DND-41 (cell line): ENCODE measurements around the gene EYA2.

Experiments
- ATAC-seq: fragments of 200-7000 bp; cut with Tn5 transposase; 3 replicates; pipeline ENCODE4 v1.9.1; 2021; ENCODE audit warnings: low read depth; ENCODE audit not compliant: insufficient read depth
- DNase-seq: peaks from one replicate; pipeline ENCODE4 v3.0.0-alpha.2; 2020
- H2AFZ ChIP-seq: 2 replicates; pipeline ENCODE4 v1.6.0; 2012; ENCODE audit warnings: low read depth, low read length
- H3K27ac ChIP-seq: 2 replicates; pipeline ENCODE4 v1.5.1; 2012; ENCODE audit warnings: low read length, inconsistent platforms
- H3K27me3 ChIP-seq: fragments of 200-600 bp; sonication (generic); 2 replicates; pipeline ENCODE4 v1.6.0; 2012; ENCODE audit warnings: low read length, mild to moderate bottlenecking, inconsistent platforms; ENCODE audit not compliant: insufficient read depth, poor library complexity
- H3K36me3 ChIP-seq: 2 replicates; pipeline ENCODE4 v1.5.1; 2012; ENCODE audit warnings: low read length, inconsistent platforms; ENCODE audit not compliant: insufficient read depth
- H3K4me1 ChIP-seq: 2 replicates; pipeline ENCODE4 v1.5.1; 2012; ENCODE audit warnings: mild to moderate bottlenecking, low read length; ENCODE audit not compliant: insufficient read depth
- H3K4me2 ChIP-seq: 2 replicates; pipeline ENCODE4 v1.6.0; 2012; ENCODE audit warnings: mild to moderate bottlenecking, moderate library complexity, low read length, inconsistent platforms; ENCODE audit not compliant: insufficient read depth
- H3K4me3 ChIP-seq, 2 experiments: fragments of 200-600 bp in 1 of 2; shearing (Covaris generic) in 1 of 2; 2 replicates each; pipeline ENCODE4 v1.5.1; 2012 to 2016; ENCODE audit warnings: inconsistent platforms in 2 of 2, low read length in 2 of 2, mild to moderate bottlenecking in 2 of 2, low read depth in 1 of 2, moderate library complexity in 1 of 2
- H3K79me2 ChIP-seq: 2 replicates; pipeline ENCODE4 v1.6.0; 2012; ENCODE audit warnings: low read length, inconsistent platforms; ENCODE audit not compliant: insufficient read depth
- H3K9ac ChIP-seq: 2 replicates; pipeline ENCODE4 v1.6.0; 2012; ENCODE audit warnings: low read depth, mild to moderate bottlenecking, inconsistent platforms, low read length, moderate library complexity
- H3K9me3 ChIP-seq: 2 replicates; pipeline ENCODE4 v1.5.1; 2012; ENCODE audit warnings: low read length, moderate library complexity, mild to moderate bottlenecking, inconsistent platforms; ENCODE audit not compliant: insufficient read depth, severe bottlenecking
- H4K20me1 ChIP-seq: 2 replicates; pipeline ENCODE4 v1.6.0; 2012; ENCODE audit warnings: low read length; ENCODE audit not compliant: insufficient read depth
- EZH2 ChIP-seq: IDR thresholded peaks from 3 replicates; pipeline ENCODE4 v1.6.1; 2012; ENCODE audit warnings: borderline replicate concordance, low read depth, mild to moderate bottlenecking, moderate library complexity, low read length, inconsistent platforms; ENCODE audit not compliant: severe bottlenecking
- TF ChIP-seq, protein P1 (sequence below): IDR thresholded peaks from 2 replicates; pipeline ENCODE4 v1.5.1; 2012; ENCODE audit warnings: borderline replicate concordance, low read length, moderate library complexity, mild to moderate bottlenecking; ENCODE audit not compliant: poor library complexity, severe bottlenecking; ENCODE audit errors: extremely low read depth

EYA2 gene

DNA sequence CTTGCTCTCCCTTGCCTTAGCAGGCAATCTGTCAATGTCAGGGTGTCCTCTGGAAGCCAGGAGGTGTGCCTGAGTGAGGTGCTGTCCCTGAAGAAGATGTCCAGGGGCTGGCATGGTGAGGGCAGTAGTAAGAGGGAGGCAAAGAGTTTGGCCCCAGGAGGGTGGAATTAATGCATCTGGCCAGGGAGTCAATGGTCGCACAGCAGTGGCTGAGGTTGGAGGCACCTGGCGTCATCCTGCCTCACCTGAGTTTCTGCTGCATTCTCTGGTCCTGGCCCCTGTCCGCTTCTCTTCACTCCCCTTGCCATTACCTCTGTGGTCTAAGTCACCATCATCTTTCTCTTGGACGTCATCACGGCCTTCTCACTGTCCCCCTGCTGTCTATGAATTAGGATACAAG, 255.3 kb downstream of the EYA2 start:
- Histone ChIP-seq H3K9ac (no peak overlapping the region), H3K9me3 (no peaks in the 10 kb centered on the region), H3K27ac (no peak overlapping the region), H2AFZ (no peak overlapping the region), H3K79me2 (no peaks in the 10 kb centered on the region), H3K4me1 (no peaks in the 10 kb centered on the region), H3K27me3 (no peaks in the 10 kb centered on the region), H3K4me3 (no peak overlapping the region), H3K4me2 (no peak overlapping the region), H3K36me3 (no peaks in the 10 kb centered on the region), H4K20me1 (no peaks in the 10 kb centered on the region)
- no peak for DNase-seq
- ATAC-seq = no peak
- TF ChIP-seq EZH2 = no peak
- TF ChIP-seq, protein P1, sequence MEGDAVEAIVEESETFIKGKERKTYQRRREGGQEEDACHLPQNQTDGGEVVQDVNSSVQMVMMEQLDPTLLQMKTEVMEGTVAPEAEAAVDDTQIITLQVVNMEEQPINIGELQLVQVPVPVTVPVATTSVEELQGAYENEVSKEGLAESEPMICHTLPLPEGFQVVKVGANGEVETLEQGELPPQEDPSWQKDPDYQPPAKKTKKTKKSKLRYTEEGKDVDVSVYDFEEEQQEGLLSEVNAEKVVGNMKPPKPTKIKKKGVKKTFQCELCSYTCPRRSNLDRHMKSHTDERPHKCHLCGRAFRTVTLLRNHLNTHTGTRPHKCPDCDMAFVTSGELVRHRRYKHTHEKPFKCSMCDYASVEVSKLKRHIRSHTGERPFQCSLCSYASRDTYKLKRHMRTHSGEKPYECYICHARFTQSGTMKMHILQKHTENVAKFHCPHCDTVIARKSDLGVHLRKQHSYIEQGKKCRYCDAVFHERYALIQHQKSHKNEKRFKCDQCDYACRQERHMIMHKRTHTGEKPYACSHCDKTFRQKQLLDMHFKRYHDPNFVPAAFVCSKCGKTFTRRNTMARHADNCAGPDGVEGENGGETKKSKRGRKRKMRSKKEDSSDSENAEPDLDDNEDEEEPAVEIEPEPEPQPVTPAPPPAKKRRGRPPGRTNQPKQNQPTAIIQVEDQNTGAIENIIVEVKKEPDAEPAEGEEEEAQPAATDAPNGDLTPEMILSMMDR = no peak

- ATAC-seq (peak; percentile 97), DNase-seq (peak; percentile 51)
- Histone ChIP-seq H3K4me2 (no peak overlapping the region), H3K9me3 (no peaks in the 10 kb centered on the region), H3K79me2 (no peaks in the 10 kb centered on the region), H2AFZ (no peak overlapping the region), H3K36me3 (no peaks in the 10 kb centered on the region), H3K4me3 (no peak overlapping the region), H3K4me1 (no peaks in the 10 kb centered on the region), H3K27me3 (no peaks in the 10 kb centered on the region), H3K9ac (no peak overlapping the region), H4K20me1 (no peaks in the 10 kb centered on the region), H3K27ac (no peak overlapping the region)
- no peak for TF ChIP-seq EZH2
- TF ChIP-seq, protein P1 = peak; percentile 57
Observed at GRCh38 chr20:47150403-47151152, 255.9 kb downstream of the EYA2 start.

DNA sequence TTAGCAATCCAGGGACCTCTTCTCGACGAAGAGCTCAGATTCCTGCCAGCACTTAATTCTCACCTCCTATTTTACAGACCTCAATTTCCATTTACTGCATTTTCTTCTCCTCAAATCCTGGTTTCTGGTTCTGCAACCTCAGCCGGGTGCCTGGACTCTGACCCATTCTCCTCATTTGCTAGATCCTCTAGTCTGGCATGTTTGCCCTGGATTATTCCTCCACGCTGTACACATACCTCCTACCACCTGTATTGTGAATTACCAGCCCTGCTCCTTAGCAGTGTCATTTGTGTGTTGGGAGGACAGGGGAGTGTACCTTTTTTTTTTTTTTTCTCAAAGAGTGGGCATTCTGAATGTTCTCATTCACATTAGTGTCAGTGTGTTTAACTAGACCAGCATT, 257.4 kb downstream of the EYA2 start:
- Histone ChIP-seq H3K9me3 (no peaks in the 10 kb centered on the region), H3K27me3 (no peaks in the 10 kb centered on the region), H3K27ac (no peak overlapping the region), H3K4me1 (no peaks in the 10 kb centered on the region), H3K36me3 (no peaks in the 10 kb centered on the region), H3K4me3 (no peak overlapping the region), H2AFZ (no peak overlapping the region), H3K4me2 (no peak overlapping the region), H4K20me1 (no peaks in the 10 kb centered on the region), H3K79me2 (no peaks in the 10 kb centered on the region), H3K9ac (no peak overlapping the region)
- ATAC-seq (no peak), DNase-seq (no peak)
- TF ChIP-seq, protein P1 = no peak
- TF ChIP-seq EZH2 = no peak

- H3K27ac ChIP-seq = no peak overlapping the region
- no peaks in the 10 kb centered on the region for H4K20me1 ChIP-seq
- H3K9me3 ChIP-seq = no peaks in the 10 kb centered on the region
- TF ChIP-seq EZH2 = no peak
- no peaks in the 10 kb centered on the region for H3K79me2 ChIP-seq
- peaks cover 5% of the 10 kb centered on the region for H3K27me3 ChIP-seq
- H3K36me3 ChIP-seq = no peaks in the 10 kb centered on the region
- ATAC-seq = no peak
- no peak overlapping the region for H3K4me3 ChIP-seq
- H3K4me1 ChIP-seq = no peaks in the 10 kb centered on the region
- DNase-seq = no peak
- H3K9ac ChIP-seq = no peak overlapping the region
- H3K4me2 ChIP-seq = no peak overlapping the region
- no peak overlapping the region for H2AFZ ChIP-seq
Observed at GRCh38 chr20:47154089-47154488, 259.4 kb downstream of the EYA2 start.
